Measurements from ENCODE around the gene GAPDH.

DNA sequence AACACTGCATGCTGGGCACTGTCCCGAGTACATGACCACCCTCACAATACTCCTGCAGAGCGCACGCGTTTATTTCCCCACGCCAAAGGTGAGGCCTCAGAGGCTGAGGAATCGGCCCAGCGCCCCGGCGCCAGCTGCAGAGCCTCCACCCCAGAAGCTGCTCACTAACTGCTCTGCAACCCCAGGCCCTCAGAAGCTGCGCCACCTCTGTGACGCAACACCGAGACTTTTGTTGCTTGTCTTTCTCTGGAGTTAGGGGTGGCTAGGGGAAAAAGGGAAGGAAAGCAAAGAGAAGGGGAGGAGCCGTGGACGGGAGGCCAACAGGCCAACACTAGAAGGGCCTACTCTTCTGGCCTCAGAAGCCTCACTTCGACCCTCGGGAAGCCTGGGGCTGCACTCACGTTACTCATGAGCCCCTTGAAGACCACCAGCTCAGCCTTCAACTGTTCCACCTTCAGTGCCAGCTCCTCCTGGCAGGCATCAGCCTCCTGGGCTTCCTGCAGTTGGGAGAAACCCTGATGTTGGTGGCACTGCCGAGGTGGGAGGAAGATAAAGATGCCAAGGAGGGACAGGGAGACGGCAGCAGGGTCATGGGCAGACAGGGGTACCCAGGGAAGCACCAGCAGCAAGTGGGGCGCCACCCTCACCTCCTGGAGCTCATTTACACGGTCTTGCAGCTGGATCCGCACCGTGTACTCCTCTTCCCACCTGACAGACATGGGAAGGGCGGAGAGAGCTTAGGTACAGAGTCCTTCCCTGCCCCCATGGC is 16.2 kb downstream of the GAPDH start:
- TF ChIP-seq, protein P1, sequence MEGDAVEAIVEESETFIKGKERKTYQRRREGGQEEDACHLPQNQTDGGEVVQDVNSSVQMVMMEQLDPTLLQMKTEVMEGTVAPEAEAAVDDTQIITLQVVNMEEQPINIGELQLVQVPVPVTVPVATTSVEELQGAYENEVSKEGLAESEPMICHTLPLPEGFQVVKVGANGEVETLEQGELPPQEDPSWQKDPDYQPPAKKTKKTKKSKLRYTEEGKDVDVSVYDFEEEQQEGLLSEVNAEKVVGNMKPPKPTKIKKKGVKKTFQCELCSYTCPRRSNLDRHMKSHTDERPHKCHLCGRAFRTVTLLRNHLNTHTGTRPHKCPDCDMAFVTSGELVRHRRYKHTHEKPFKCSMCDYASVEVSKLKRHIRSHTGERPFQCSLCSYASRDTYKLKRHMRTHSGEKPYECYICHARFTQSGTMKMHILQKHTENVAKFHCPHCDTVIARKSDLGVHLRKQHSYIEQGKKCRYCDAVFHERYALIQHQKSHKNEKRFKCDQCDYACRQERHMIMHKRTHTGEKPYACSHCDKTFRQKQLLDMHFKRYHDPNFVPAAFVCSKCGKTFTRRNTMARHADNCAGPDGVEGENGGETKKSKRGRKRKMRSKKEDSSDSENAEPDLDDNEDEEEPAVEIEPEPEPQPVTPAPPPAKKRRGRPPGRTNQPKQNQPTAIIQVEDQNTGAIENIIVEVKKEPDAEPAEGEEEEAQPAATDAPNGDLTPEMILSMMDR (tag by site-specific recombination; IDR thresholded peaks at IDR 0.05), result no peak
- TF ChIP-seq HOXA7 (CRISPR knock-in tag; IDR thresholded peaks at IDR 0.05; ENCODE audit: borderline replicate concordance), result no peak
- TF ChIP-seq, protein P2, sequence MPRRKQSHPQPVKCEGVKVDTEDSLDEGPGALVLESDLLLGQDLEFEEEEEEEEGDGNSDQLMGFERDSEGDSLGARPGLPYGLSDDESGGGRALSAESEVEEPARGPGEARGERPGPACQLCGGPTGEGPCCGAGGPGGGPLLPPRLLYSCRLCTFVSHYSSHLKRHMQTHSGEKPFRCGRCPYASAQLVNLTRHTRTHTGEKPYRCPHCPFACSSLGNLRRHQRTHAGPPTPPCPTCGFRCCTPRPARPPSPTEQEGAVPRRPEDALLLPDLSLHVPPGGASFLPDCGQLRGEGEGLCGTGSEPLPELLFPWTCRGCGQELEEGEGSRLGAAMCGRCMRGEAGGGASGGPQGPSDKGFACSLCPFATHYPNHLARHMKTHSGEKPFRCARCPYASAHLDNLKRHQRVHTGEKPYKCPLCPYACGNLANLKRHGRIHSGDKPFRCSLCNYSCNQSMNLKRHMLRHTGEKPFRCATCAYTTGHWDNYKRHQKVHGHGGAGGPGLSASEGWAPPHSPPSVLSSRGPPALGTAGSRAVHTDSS (tag by site-specific recombination; IDR thresholded peaks at IDR 0.05), result no peak
- TF ChIP-seq, protein P3, sequence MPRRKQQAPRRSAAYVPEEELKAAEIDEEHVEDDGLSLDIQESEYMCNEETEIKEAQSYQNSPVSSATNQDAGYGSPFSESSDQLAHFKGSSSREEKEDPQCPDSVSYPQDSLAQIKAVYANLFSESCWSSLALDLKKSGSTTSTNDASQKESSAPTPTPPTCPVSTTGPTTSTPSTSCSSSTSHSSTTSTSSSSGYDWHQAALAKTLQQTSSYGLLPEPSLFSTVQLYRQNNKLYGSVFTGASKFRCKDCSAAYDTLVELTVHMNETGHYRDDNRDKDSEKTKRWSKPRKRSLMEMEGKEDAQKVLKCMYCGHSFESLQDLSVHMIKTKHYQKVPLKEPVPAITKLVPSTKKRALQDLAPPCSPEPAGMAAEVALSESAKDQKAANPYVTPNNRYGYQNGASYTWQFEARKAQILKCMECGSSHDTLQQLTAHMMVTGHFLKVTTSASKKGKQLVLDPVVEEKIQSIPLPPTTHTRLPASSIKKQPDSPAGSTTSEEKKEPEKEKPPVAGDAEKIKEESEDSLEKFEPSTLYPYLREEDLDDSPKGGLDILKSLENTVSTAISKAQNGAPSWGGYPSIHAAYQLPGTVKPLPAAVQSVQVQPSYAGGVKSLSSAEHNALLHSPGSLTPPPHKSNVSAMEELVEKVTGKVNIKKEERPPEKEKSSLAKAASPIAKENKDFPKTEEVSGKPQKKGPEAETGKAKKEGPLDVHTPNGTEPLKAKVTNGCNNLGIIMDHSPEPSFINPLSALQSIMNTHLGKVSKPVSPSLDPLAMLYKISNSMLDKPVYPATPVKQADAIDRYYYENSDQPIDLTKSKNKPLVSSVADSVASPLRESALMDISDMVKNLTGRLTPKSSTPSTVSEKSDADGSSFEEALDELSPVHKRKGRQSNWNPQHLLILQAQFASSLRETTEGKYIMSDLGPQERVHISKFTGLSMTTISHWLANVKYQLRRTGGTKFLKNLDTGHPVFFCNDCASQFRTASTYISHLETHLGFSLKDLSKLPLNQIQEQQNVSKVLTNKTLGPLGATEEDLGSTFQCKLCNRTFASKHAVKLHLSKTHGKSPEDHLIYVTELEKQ (tag by site-specific recombination; IDR thresholded peaks at IDR 0.05; ENCODE audit: borderline replicate concordance), result no peak
